ENCODE results near the gene AQR. TPM values are rescaled to one million over a fixed set of nuclear protein-coding genes. Genes with fewer than 3 reads are reported as not detected.

AQR gene
- total and polyA plus RNA-seq, 8 donors, result 26.1 to 49.0 (median 43.2) TPM

GRCh38 chr15:34876640-34877039 lies 92.9 kb downstream of the AQR start:
- TF ChIP-seq CTCF (IDR thresholded peaks at IDR 0.05), result no peak
- H3K27ac ChIP-seq, result no peak overlapping the region
- H3K4me1 ChIP-seq, result no peaks in the 10 kb centered on the region
- H3K27me3 ChIP-seq, result no peaks in the 10 kb centered on the region
- DNase-seq (no peak), ATAC-seq (no peak)
- peaks cover 0 to 82% of the 10 kb centered on the region in 2 donors for H3K36me3 ChIP-seq
- H3K4me3 ChIP-seq, result no peak overlapping the region
- no peaks in the 10 kb centered on the region for H3K9me3 ChIP-seq
- intact Hi-C loops (cut with DNase I), result no loop called here

- Histone ChIP-seq H3K36me3 (peaks cover 0 to 93% of the 10 kb centered on the region in 2 donors), H3K4me3 (no peak overlapping the region), H3K4me1 (no peaks in the 10 kb centered on the region), H3K27me3 (no peaks in the 10 kb centered on the region), H3K9me3 (no peaks in the 10 kb centered on the region), H3K27ac (no peak overlapping the region)
- no peak for TF ChIP-seq CTCF (IDR thresholded peaks at IDR 0.05)
- ATAC-seq, result no peak
- intact Hi-C loops (cut with DNase I), result no loop called here
- DNase-seq, result no peak
These were observed 100.4 kb downstream of the AQR start for GRCh38 chr15:34869110-34869509.

GRCh38 chr15:34865531-34865930 lies 104.0 kb downstream of the AQR start:
- H3K36me3 ChIP-seq, result peaks cover 0 to 89% of the 10 kb centered on the region in 2 donors
- no peaks in the 10 kb centered on the region for H3K4me1 ChIP-seq
- H3K9me3 ChIP-seq, result no peaks in the 10 kb centered on the region
- TF ChIP-seq CTCF (IDR thresholded peaks at IDR 0.05), result no peak
- H3K27me3 ChIP-seq, result no peaks in the 10 kb centered on the region
- no peak overlapping the region for H3K4me3 ChIP-seq
- ATAC-seq (no peak), DNase-seq (no peak)
- intact Hi-C loops (cut with DNase I), result no loop called here
- H3K27ac ChIP-seq, result no peak overlapping the region

GRCh38 chr15:34861214-34861613 lies 108.3 kb downstream of the AQR start:
- ATAC-seq, result no peak
- Histone ChIP-seq H3K27ac (no peak overlapping the region), H3K27me3 (no peaks in the 10 kb centered on the region), H3K4me3 (no peak overlapping the region), H3K4me1 (no peaks in the 10 kb centered on the region), H3K9me3 (no peaks in the 10 kb centered on the region), H3K36me3 (peaks cover 0 to 90% of the 10 kb centered on the region in 2 donors)
- TF ChIP-seq CTCF (IDR thresholded peaks at IDR 0.05), result no peak
- intact Hi-C loops (cut with DNase I), result no loop called here
- no peak for DNase-seq

GRCh38 chr15:34855893-34856292 lies 113.6 kb downstream of the AQR start:
- no peak overlapping the region for H3K27ac ChIP-seq
- H3K9me3 ChIP-seq, result no peaks in the 10 kb centered on the region
- peaks cover 0 to 64% of the 10 kb centered on the region in 2 donors for H3K36me3 ChIP-seq
- no peaks in the 10 kb centered on the region for H3K27me3 ChIP-seq
- peaks cover 0 to 4% of the 10 kb centered on the region in 2 donors for H3K4me1 ChIP-seq
- TF ChIP-seq CTCF (IDR thresholded peaks at IDR 0.05), result no peak
- intact Hi-C loops (cut with DNase I), result no loop called here
- ATAC-seq (no peak), DNase-seq (no peak)
- H3K4me3 ChIP-seq, result no peak overlapping the region

Measured in left lung (tissue), 10 donors.